ENCODE results near the gene CUX1. TPM values are rescaled to one million over a fixed set of nuclear protein-coding genes. Genes with fewer than 3 reads are reported as not detected.

The CUX1 gene
- total RNA-seq, 2 donors from 2014 or later, result 122 to 131 TPM

GRCh38 chr7:102082693-102083368, 265.4 kb downstream of the CUX1 start:
- DNase-seq (no peak), ATAC-seq (peak; percentile 28)
- intact Hi-C loops (cut with DNase I, micrococcal nuclease), result no loop called here

GRCh38 chr7:102085218-102085772, 267.9 kb downstream of the CUX1 start:
- no peak for DNase-seq
- ATAC-seq, result peak; percentile 89
- intact Hi-C loops (cut with DNase I, micrococcal nuclease), result no loop called here

GRCh38 chr7:102089175-102090098, 272.0 kb downstream of the CUX1 start:
- DNase-seq (no peak), ATAC-seq (no peak)
- intact Hi-C loops (cut with DNase I, micrococcal nuclease), result no loop called here

- intact Hi-C loops (cut with DNase I, micrococcal nuclease), result no loop called here
- DNase-seq (peak; percentile 62 to 66), ATAC-seq (peak; percentile 57)
Measured at GRCh38 chr7:102093599-102094315, 276.3 kb downstream of the CUX1 start.

GRCh38 chr7:102094316-102094650, 276.9 kb downstream of the CUX1 start:
- DNase-seq (no peak), ATAC-seq (no peak)
- intact Hi-C loops (cut with DNase I, micrococcal nuclease), result no loop called here

- no peak for ATAC-seq
- intact Hi-C loops (cut with DNase I, micrococcal nuclease), result no loop called here
- DNase-seq, result no peak
Measured at GRCh38 chr7:102095321-102096011, 278.0 kb downstream of the CUX1 start.

- ATAC-seq (no peak), DNase-seq (no peak)
- intact Hi-C loops (cut with DNase I, micrococcal nuclease), result no loop called here
Measured at GRCh38 chr7:102096012-102096332, 278.5 kb downstream of the CUX1 start.

- ATAC-seq (peak; percentile 48), DNase-seq (peak in 1 of 2 donors; percentile 35)
Measured at GRCh38 chr7:102096706-102097427, 279.4 kb downstream of the CUX1 start.

GRCh38 chr7:102097601-102098161, 280.3 kb downstream of the CUX1 start:
- ATAC-seq (peak; percentile 76), DNase-seq (peak in 1 of 2 donors; percentile 39)
- intact Hi-C loops (cut with DNase I, micrococcal nuclease), result no loop called here

More at GRCh38 chr7:102096706-102097427, 279.4 kb downstream of the CUX1 start:
- intact Hi-C loops (cut with DNase I, micrococcal nuclease), result no loop called here

- DNase-seq (no peak), ATAC-seq (no peak)
- intact Hi-C loops (cut with DNase I, micrococcal nuclease), result no loop called here
Measured at GRCh38 chr7:102098986-102099385, 281.6 kb downstream of the CUX1 start.

GRCh38 chr7:102099474-102099873, 282.0 kb downstream of the CUX1 start:
- intact Hi-C loops (cut with DNase I, micrococcal nuclease), result no loop called here
- no peak for DNase-seq
- no peak for ATAC-seq

GRCh38 chr7:102101111-102101551, 283.7 kb downstream of the CUX1 start:
- intact Hi-C loops (cut with DNase I, micrococcal nuclease), result no loop called here
- ATAC-seq (no peak), DNase-seq (no peak)

GRCh38 chr7:102101926-102102325, 284.5 kb downstream of the CUX1 start:
- no peak for ATAC-seq

GRCh38 chr7:102103027-102103372, 285.6 kb downstream of the CUX1 start:
- intact Hi-C loops (cut with DNase I, micrococcal nuclease), result no loop called here

More at GRCh38 chr7:102101926-102102325, 284.5 kb downstream of the CUX1 start:
- intact Hi-C loops (cut with DNase I, micrococcal nuclease), result no loop called here
- DNase-seq, result no peak

GRCh38 chr7:102104245-102104644, 286.8 kb downstream of the CUX1 start:
- DNase-seq, result no peak
- intact Hi-C loops (cut with DNase I, micrococcal nuclease), result no loop called here
- no peak for ATAC-seq

More at GRCh38 chr7:102103027-102103372, 285.6 kb downstream of the CUX1 start:
- no peak for ATAC-seq
- DNase-seq, result no peak

GRCh38 chr7:102106625-102107024, 289.2 kb downstream of the CUX1 start:
- ATAC-seq (no peak), DNase-seq (no peak)
- intact Hi-C loops (cut with DNase I, micrococcal nuclease), result no loop called here

- DNase-seq (no peak), ATAC-seq (no peak)
- intact Hi-C loops (cut with DNase I, micrococcal nuclease), result no loop called here
Measured at GRCh38 chr7:102107474-102108104, 290.2 kb downstream of the CUX1 start.
